IMR-90 (cell line): ENCODE measurements around the gene UCP2. TPM values are rescaled to one million over a fixed set of nuclear protein-coding genes. Genes with fewer than 3 reads are reported as not detected.

Source experiments
- ATAC-seq: fragments of 200-7000 bp; cut with Tn5 transposase; 2 replicates; pipeline ENCODE4 v1.9.1; 2020; ENCODE audit warnings: low read depth, mild to moderate bottlenecking, moderate library complexity
- BruUV-seq: library from RNA; stranded (reverse); fragments of 400-500 nt; replicated peaks from 2 replicates; lab custom pipeline; 2021; lab: Mats Ljungman, UMichigan
- CTCF ChIA-PET: fragments of 300-600 bp; formaldehyde crosslinking; extraction: SDS; loops from one replicate; lab custom pipeline; 2021; ENCODE audit warnings: antibody characterized with exemption; lab: Yijun Ruan, JAX
- POLR2A ChIA-PET: fragments of 300-600 bp; sonication (Branson Sonifier 250); formaldehyde crosslinking; loops from one replicate; lab custom pipeline; 2022; ENCODE audit warnings: antibody characterized with exemption; ENCODE audit not compliant: unreplicated experiment; lab: Charles Lee
- DNase-seq: peaks from one replicate; pipeline ENCODE4 v3.0.0; 2013
- H2AFZ ChIP-seq: replicated peaks from 2 replicates; pipeline ENCODE3; 2013; ENCODE audit warnings: low read length, mild to moderate bottlenecking; ENCODE audit not compliant: poor library complexity
- H2AK5ac ChIP-seq: 2 replicates; pipeline ENCODE4 v1.6.1; 2013; ENCODE audit warnings: low read depth, low read length, inconsistent platforms
- H2AK9ac ChIP-seq: replicated peaks from 2 replicates; pipeline ENCODE3; 2013; ENCODE audit warnings: mild to moderate bottlenecking, low read depth, low read length, moderate library complexity; ENCODE audit not compliant: poor library complexity
- H2BK120ac ChIP-seq: 2 replicates; pipeline ENCODE4 v1.6.1; 2013; ENCODE audit warnings: low read depth, low read length, inconsistent platforms
- H2BK15ac ChIP-seq: 3 replicates; pipeline ENCODE4 v1.6.1; 2013; ENCODE audit warnings: low read depth, low read length, inconsistent platforms
- H2BK20ac ChIP-seq: 2 replicates; pipeline ENCODE4 v1.6.1; 2013; ENCODE audit warnings: low read depth, mild to moderate bottlenecking, inconsistent platforms, low read length, moderate library complexity
- H2BK5ac ChIP-seq: 2 replicates; pipeline ENCODE4 v1.6.1; 2013; ENCODE audit warnings: mild to moderate bottlenecking, low read depth, low read length, inconsistent platforms; ENCODE audit not compliant: poor library complexity, severe bottlenecking
- H3K14ac ChIP-seq: replicated peaks from 2 replicates; pipeline ENCODE4 v1.6.1; 2013; ENCODE audit warnings: low read depth, low read length, inconsistent platforms
- H3K18ac ChIP-seq: 2 replicates; pipeline ENCODE4 v1.6.1; 2013; ENCODE audit warnings: low read depth, low read length, control low read depth
- H3K23ac ChIP-seq: 2 replicates; pipeline ENCODE4 v1.6.1; 2013; ENCODE audit warnings: low read depth, low read length, inconsistent platforms
- H3K27ac ChIP-seq: 2 replicates; pipeline ENCODE4 v1.5.1; 2013; ENCODE audit warnings: mild to moderate bottlenecking, control low read depth, low read length; ENCODE audit not compliant: insufficient read depth
- H3K27me3 ChIP-seq: 2 replicates; pipeline ENCODE4 v1.6.1; 2013; ENCODE audit warnings: low read length; ENCODE audit not compliant: control insufficient read depth, insufficient read depth
- H3K36me3 ChIP-seq: 2 replicates; pipeline ENCODE4 v1.6.1; 2013; ENCODE audit warnings: low read length, mixed read lengths; ENCODE audit not compliant: control insufficient read depth, insufficient read depth
- H3K4ac ChIP-seq: 2 replicates; pipeline ENCODE4 v1.6.1; 2013; ENCODE audit warnings: low read depth, low read length, inconsistent platforms
- H3K4me1 ChIP-seq: 2 replicates; pipeline ENCODE4 v1.6.1; 2013; ENCODE audit warnings: low read length, mixed read lengths; ENCODE audit not compliant: control insufficient read depth, insufficient read depth
- H3K4me2 ChIP-seq: 2 replicates; pipeline ENCODE4 v1.6.1; 2013; ENCODE audit warnings: low read depth, mild to moderate bottlenecking, control low read depth, low read length, moderate library complexity
- H3K4me3 ChIP-seq: 2 replicates; pipeline ENCODE4 v1.5.1; 2013; ENCODE audit warnings: low read depth, mild to moderate bottlenecking, control low read depth, low read length, moderate library complexity; ENCODE audit not compliant: insufficient read depth
- H3K56ac ChIP-seq: 2 replicates; pipeline ENCODE4 v1.6.1; 2013; ENCODE audit warnings: low read length, inconsistent platforms; ENCODE audit not compliant: insufficient read depth; ENCODE audit errors: extremely low read depth
- H3K79me1 ChIP-seq, 2 experiments: 2 replicates each; pipeline ENCODE4 v1.6.1; 2013; ENCODE audit warnings: low read length in 2 of 2, inconsistent platforms in 1 of 2, low read depth in 1 of 2
- H3K9ac ChIP-seq: 2 replicates; pipeline ENCODE4 v1.6.1; 2013; ENCODE audit warnings: low read depth, low read length, control low read depth
- H3K9me1 ChIP-seq: 2 replicates; pipeline ENCODE4 v1.6.1; 2013; ENCODE audit warnings: low read length, inconsistent platforms; ENCODE audit not compliant: insufficient read depth
- H3K9me3 ChIP-seq: 2 replicates; pipeline ENCODE4 v1.6.1; 2013; ENCODE audit warnings: low read length; ENCODE audit not compliant: control insufficient read depth, insufficient read depth
- H4K20me1 ChIP-seq: 2 replicates; pipeline ENCODE4 v1.6.1; 2013; ENCODE audit warnings: low read length, inconsistent platforms; ENCODE audit not compliant: insufficient read depth
- H4K5ac ChIP-seq: 2 replicates; pipeline ENCODE4 v1.6.1; 2013; ENCODE audit warnings: mild to moderate bottlenecking, low read depth, low read length, control low read depth
- H4K8ac ChIP-seq, 2 experiments: 2 replicates each; pipeline ENCODE4 v1.6.1; 2013; ENCODE audit warnings: low read depth in 2 of 2, low read length in 2 of 2, control low read depth in 1 of 2, inconsistent platforms in 1 of 2
- H4K91ac ChIP-seq: 2 replicates; pipeline ENCODE4 v1.6.1; 2013; ENCODE audit warnings: low read depth, low read length, inconsistent platforms; ENCODE audit not compliant: insufficient read depth
- CHD1 ChIP-seq: IDR thresholded peaks from 2 replicates; pipeline ENCODE4 v1.6.1; 2012; ENCODE audit warnings: low read depth, low read length, improper control_type of control experiment
- MAFK ChIP-seq: IDR thresholded peaks from 2 replicates; pipeline ENCODE4 v1.6.1; 2012; ENCODE audit warnings: low read depth, low read length, improper control_type of control experiment
- MAZ ChIP-seq: IDR thresholded peaks from 2 replicates; pipeline ENCODE4 v1.6.1; 2012; ENCODE audit warnings: low read depth, mild to moderate bottlenecking, low read length, improper control_type of control experiment, moderate library complexity, borderline replicate concordance
- POLR2A ChIP-seq: IDR thresholded peaks from 2 replicates; pipeline ENCODE4 v1.6.1; 2012; ENCODE audit warnings: mild to moderate bottlenecking, low read depth, low read length
- RAD21 ChIP-seq: IDR thresholded peaks from 2 replicates; pipeline ENCODE4 v1.6.1; 2012; ENCODE audit warnings: low read length, improper control_type of control experiment
- RFX5 ChIP-seq: IDR thresholded peaks from 2 replicates; pipeline ENCODE4 v1.8.0; 2012; ENCODE audit warnings: low read depth, mild to moderate bottlenecking, low read length, moderate library complexity
- WGBS, 2 experiments: methylation state at CpG; one replicate each; pipeline versions ENCODE4 v1.1.5 to v1.1.7; 2013; ENCODE audit warnings: missing lambda C conversion rate in 2 of 2; ENCODE audit not compliant: insufficient read length in 1 of 2; ENCODE audit errors: extremely low coverage in 2 of 2; 5-methylcytosine and 5-hydroxymethylcytosine counted together
- dilution Hi-C: fragments of 300-500 bp; cut with HindIII; formaldehyde crosslinking; loops from one replicate; pipeline ENCODE4 v1.14.3; 2018; ENCODE audit warnings: low sequenced_read_pairs; ENCODE audit not compliant: unreplicated experiment
- in situ Hi-C: fragments of 300-500 bp; cut with MboI; formaldehyde crosslinking; loops from 3 replicates; pipeline ENCODE4 v1.14.3; 2019; ENCODE audit warnings: low sequenced_read_pairs, inconsistent platforms, mixed read lengths
- intact Hi-C: fragments of 100-400 bp; cut with micrococcal nuclease; formaldehyde crosslinking; loops from 2 replicates; pipeline ENCODE4 v1.10.0; 2022
- polyA plus RNA-seq, 3 experiments: library from polyadenylated mRNA; depleted of rRNA; stranded (reverse); fragments of >200 nt; gene quantifications; 2 replicates each; pipeline ENCODE4 v1.2.3, GENCODE V29; 2012; ENCODE audit warnings: low replicate concordance in 1 of 3
- total RNA-seq: library from RNA; depleted of rRNA; stranded (reverse); fragments of >200 nt; gene quantifications from 2 replicates; pipeline ENCODE4 v1.2.3, GENCODE V29; 2012

Gene UCP2
- total and polyA plus RNA-seq, 2 of the 4 experiments (the other 2 are of a cell fraction) = 2.0 to 11.9 TPM

GRCh38 chr11:74005721-74006517 is 23.3 kb upstream of the UCP2 start:
- H3K36me3 ChIP-seq = peaks cover 3% of the 10 kb centered on the region
- no peaks in the 10 kb centered on the region for H3K79me1 ChIP-seq
- no peak overlapping the region for H3K14ac ChIP-seq
- no peak overlapping the region for H4K5ac ChIP-seq
- no peak overlapping the region for H2BK15ac ChIP-seq
- intact Hi-C loops (no loop called here), in situ Hi-C loops (no loop called here), dilution Hi-C loops (no loop called here)
- H3K18ac ChIP-seq = no peak overlapping the region
- H2BK20ac ChIP-seq = no peak overlapping the region
- no peak overlapping the region for H3K4me3 ChIP-seq
- no peak overlapping the region for H2AK5ac ChIP-seq
- no peak for DNase-seq
- BruUV-seq = no TSS peak
- H3K27me3 ChIP-seq = no peaks in the 10 kb centered on the region
- POLR2A ChIA-PET = no interaction called here
- H2AFZ ChIP-seq = no peak overlapping the region
- H3K9me3 ChIP-seq = no peaks in the 10 kb centered on the region
- H2BK5ac ChIP-seq = no peak overlapping the region
- no peak overlapping the region for H2BK120ac ChIP-seq
- no peak overlapping the region for H3K23ac ChIP-seq
- no peak overlapping the region for H3K56ac ChIP-seq
- no peak overlapping the region for H3K4ac ChIP-seq
- no peak overlapping the region for H4K91ac ChIP-seq
- H2AK9ac ChIP-seq = no peak overlapping the region
- no peaks in the 10 kb centered on the region for H4K20me1 ChIP-seq
- ATAC-seq = no peak
- no peak overlapping the region for H3K4me2 ChIP-seq
- 95% methylated on average over 20 of the region's 29 CpGs; no CpG with 5 or more reads in 1 of the 2 experiments for WGBS, 2 experiments
- no peak overlapping the region for H3K27ac ChIP-seq
- H3K9ac ChIP-seq = no peak overlapping the region
- CTCF ChIA-PET = no interaction called here
- H4K8ac ChIP-seq = no peak overlapping the region
- H3K4me1 ChIP-seq = no peaks in the 10 kb centered on the region
- 0 out of 2 replicates have a peak, but pooled peaks cover 4% of the 10 kb centered on the region for H3K9me1 ChIP-seq
- TF ChIP-seq POLR2A = no peak
- TF ChIP-seq RFX5 = no peak
- no peak for TF ChIP-seq MAFK
- TF ChIP-seq MAZ = no peak
- no peak for TF ChIP-seq RAD21
- no peak for TF ChIP-seq CHD1
